ENCODE results near the gene SSR4. TPM values are rescaled to one million over a fixed set of nuclear protein-coding genes. Genes with fewer than 3 reads are reported as not detected.

The SSR4 gene
- total and polyA plus RNA-seq, 2 of the 8 experiments (the other 6 are each of a cell fraction or from before 2014, with no cell fraction given): 168 to 642 TPM

GRCh38 chrX:153827903-153828302 lies 33.4 kb downstream of the SSR4 start (continued):
- TF ChIP-seq CHD7 (IDR thresholded peaks at IDR 0.05; ENCODE audit: insufficient replicate concordance, low read length) (no peak), ZNF274 (IDR thresholded peaks at IDR 0.05; ENCODE audit: borderline replicate concordance, extremely low read depth, low read length) (no peak), RFX5 (IDR thresholded peaks at IDR 0.05; ENCODE audit: borderline replicate concordance, low read depth, low read length) (no peak), ASH2L (IDR thresholded peaks at IDR 0.05; ENCODE audit: low read length) (no peak), SP4 (IDR thresholded peaks at IDR 0.05; ENCODE audit: low read length) (no peak), CHD2 (IDR thresholded peaks at IDR 0.05; ENCODE audit: low read length) (no peak), CEBPB (IDR thresholded peaks at IDR 0.05; ENCODE audit: low read depth, low read length) (no peak), BCL11A (IDR thresholded peaks at IDR 0.05; ENCODE audit: low read depth in 2 of 2, low read length in 2 of 2) (no peak), MAFK (IDR thresholded peaks at IDR 0.05; ENCODE audit: low read depth, low read length) (no peak), EZH2 (IDR thresholded peaks at IDR 0.05; ENCODE audit: low read depth, low read length, severe bottlenecking) (no peak), JUND (IDR thresholded peaks at IDR 0.05; ENCODE audit: low read length) (no peak), NRF1 (IDR thresholded peaks at IDR 0.05; ENCODE audit: low read depth, low read length) (no peak), RAD21 (IDR thresholded peaks at IDR 0.05 in 1 of 2, conservative IDR thresholded peaks at IDR 0.05 in 1 of 2; ENCODE audit: low read depth in 2 of 2, low read length in 2 of 2) (no peak)

Data from H1 (cell line).